ENCODE measurements around the gene CNOT4. TPM values are rescaled to one million over a fixed set of nuclear protein-coding genes. Genes with fewer than 3 reads are reported as not detected.

The CNOT4 gene
- total RNA-seq, 1 experiment from 2014 or later, result 26.0 TPM

- CTCF ChIA-PET, result no interaction called here
- no peak overlapping the region for H3K4me3 Mint-ChIP-seq (ENCODE audit: low read depth, unreplicated experiment)
- no TSS peak for BruUV-seq (replicated peaks)
- H3K9me3 Mint-ChIP-seq (ENCODE audit: low read depth, unreplicated experiment), result no peaks in the 10 kb centered on the region
- no peak for DNase-seq
- TF ChIP-seq CTCF (IDR thresholded peaks at IDR 0.05; ENCODE audit: unreplicated experiment), result no peak
- H3K27me3 Mint-ChIP-seq (ENCODE audit: unreplicated experiment), result no peaks in the 10 kb centered on the region
- H3K36me3 Mint-ChIP-seq (ENCODE audit: insufficient read depth, unreplicated experiment), result no peaks in the 10 kb centered on the region
- intact Hi-C loops (cut with micrococcal nuclease; ENCODE audit: unreplicated experiment), result no loop called here
- no peak overlapping the region for H3K27ac Mint-ChIP-seq (ENCODE audit: unreplicated experiment)
- no peaks in the 10 kb centered on the region for H3K4me1 Mint-ChIP-seq (ENCODE audit: low read depth, unreplicated experiment)
Observed at GRCh38 chr7:135349746-135350145, 160.2 kb downstream of the CNOT4 start.

GRCh38 chr7:135348493-135348892 lies 161.4 kb downstream of the CNOT4 start:
- Mint-ChIP-seq H3K4me1 (ENCODE audit: low read depth, unreplicated experiment) (no peaks in the 10 kb centered on the region), H3K4me3 (ENCODE audit: low read depth, unreplicated experiment) (no peak overlapping the region), H3K9me3 (ENCODE audit: low read depth, unreplicated experiment) (no peaks in the 10 kb centered on the region), H3K27ac (ENCODE audit: unreplicated experiment) (no peak overlapping the region), H3K27me3 (ENCODE audit: unreplicated experiment) (no peaks in the 10 kb centered on the region), H3K36me3 (ENCODE audit: insufficient read depth, unreplicated experiment) (no peaks in the 10 kb centered on the region)
- no peak for TF ChIP-seq CTCF (IDR thresholded peaks at IDR 0.05; ENCODE audit: unreplicated experiment)
- CTCF ChIA-PET, result no interaction called here
- intact Hi-C loops (cut with micrococcal nuclease; ENCODE audit: unreplicated experiment), result no loop called here
- no peak for DNase-seq
- no TSS peak for BruUV-seq (replicated peaks)

- no peaks in the 10 kb centered on the region for H3K4me1 Mint-ChIP-seq (ENCODE audit: low read depth, unreplicated experiment)
- no peaks in the 10 kb centered on the region for H3K36me3 Mint-ChIP-seq (ENCODE audit: insufficient read depth, unreplicated experiment)
- no TSS peak for BruUV-seq (replicated peaks)
- H3K9me3 Mint-ChIP-seq (ENCODE audit: low read depth, unreplicated experiment), result no peaks in the 10 kb centered on the region
- intact Hi-C loops (cut with micrococcal nuclease; ENCODE audit: unreplicated experiment), result no loop called here
- H3K27me3 Mint-ChIP-seq (ENCODE audit: unreplicated experiment), result no peaks in the 10 kb centered on the region
- H3K4me3 Mint-ChIP-seq (ENCODE audit: low read depth, unreplicated experiment), result no peak overlapping the region
- H3K27ac Mint-ChIP-seq (ENCODE audit: unreplicated experiment), result no peak overlapping the region
- no peak for TF ChIP-seq CTCF (IDR thresholded peaks at IDR 0.05; ENCODE audit: unreplicated experiment)
- DNase-seq, result no peak
- CTCF ChIA-PET, result no interaction called here
Observed at GRCh38 chr7:135343361-135343760, 166.5 kb downstream of the CNOT4 start.

DNA sequence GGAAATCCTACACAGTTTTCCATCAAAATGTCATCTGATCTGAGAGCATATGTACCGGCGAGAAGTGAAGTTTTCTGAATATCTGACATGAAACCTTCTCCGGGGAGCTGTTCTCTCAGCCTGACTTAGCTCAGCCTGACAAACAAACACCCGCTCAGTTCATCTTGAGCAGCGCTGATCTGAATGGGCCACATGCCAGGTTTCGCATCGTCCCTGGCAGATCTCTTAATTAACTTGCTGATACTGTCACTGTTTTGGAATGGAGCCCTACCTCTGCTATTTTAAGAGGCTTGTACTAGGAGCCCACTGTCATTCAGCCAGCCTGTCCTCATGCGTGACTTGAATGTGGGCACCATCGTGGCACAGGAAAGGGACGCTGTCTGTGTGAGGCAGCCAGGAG lies 167.0 kb downstream of the CNOT4 start:
- no peaks in the 10 kb centered on the region for H3K36me3 Mint-ChIP-seq (ENCODE audit: insufficient read depth, unreplicated experiment)
- H3K27me3 Mint-ChIP-seq (ENCODE audit: unreplicated experiment), result no peaks in the 10 kb centered on the region
- no peak overlapping the region for H3K4me3 Mint-ChIP-seq (ENCODE audit: low read depth, unreplicated experiment)
- intact Hi-C loops (cut with micrococcal nuclease; ENCODE audit: unreplicated experiment), result no loop called here
- H3K9me3 Mint-ChIP-seq (ENCODE audit: low read depth, unreplicated experiment), result no peaks in the 10 kb centered on the region
- H3K4me1 Mint-ChIP-seq (ENCODE audit: low read depth, unreplicated experiment), result no peaks in the 10 kb centered on the region
- no peak for TF ChIP-seq CTCF (IDR thresholded peaks at IDR 0.05; ENCODE audit: unreplicated experiment)
- no peak for DNase-seq
- no TSS peak for BruUV-seq (replicated peaks)
- CTCF ChIA-PET, result no interaction called here
- no peak overlapping the region for H3K27ac Mint-ChIP-seq (ENCODE audit: unreplicated experiment)

GRCh38 chr7:135341049-135341448 lies 168.9 kb downstream of the CNOT4 start:
- TF ChIP-seq CTCF (IDR thresholded peaks at IDR 0.05; ENCODE audit: unreplicated experiment), result no peak
- Mint-ChIP-seq H3K27ac (ENCODE audit: unreplicated experiment) (no peak overlapping the region), H3K4me1 (ENCODE audit: low read depth, unreplicated experiment) (no peaks in the 10 kb centered on the region), H3K27me3 (ENCODE audit: unreplicated experiment) (peaks cover 17% of the 10 kb centered on the region), H3K4me3 (ENCODE audit: low read depth, unreplicated experiment) (no peak overlapping the region), H3K9me3 (ENCODE audit: low read depth, unreplicated experiment) (no peaks in the 10 kb centered on the region), H3K36me3 (ENCODE audit: insufficient read depth, unreplicated experiment) (no peaks in the 10 kb centered on the region)
- intact Hi-C loops (cut with micrococcal nuclease; ENCODE audit: unreplicated experiment), result no loop called here
- CTCF ChIA-PET, result no interaction called here
- no peak for DNase-seq
- no TSS peak for BruUV-seq (replicated peaks)

Measured in Calu3 (cell line).